ENCODE measurements around the gene DKK3.

DKK3 gene

GRCh38 chr11:11964774-11965150, 43.7 kb downstream of the DKK3 start:
- no peak for ATAC-seq
- TF ChIP-seq PPARA (CRISPR knock-in tag; IDR thresholded peaks at IDR 0.05; ENCODE audit: borderline replicate concordance): no peak

DNA sequence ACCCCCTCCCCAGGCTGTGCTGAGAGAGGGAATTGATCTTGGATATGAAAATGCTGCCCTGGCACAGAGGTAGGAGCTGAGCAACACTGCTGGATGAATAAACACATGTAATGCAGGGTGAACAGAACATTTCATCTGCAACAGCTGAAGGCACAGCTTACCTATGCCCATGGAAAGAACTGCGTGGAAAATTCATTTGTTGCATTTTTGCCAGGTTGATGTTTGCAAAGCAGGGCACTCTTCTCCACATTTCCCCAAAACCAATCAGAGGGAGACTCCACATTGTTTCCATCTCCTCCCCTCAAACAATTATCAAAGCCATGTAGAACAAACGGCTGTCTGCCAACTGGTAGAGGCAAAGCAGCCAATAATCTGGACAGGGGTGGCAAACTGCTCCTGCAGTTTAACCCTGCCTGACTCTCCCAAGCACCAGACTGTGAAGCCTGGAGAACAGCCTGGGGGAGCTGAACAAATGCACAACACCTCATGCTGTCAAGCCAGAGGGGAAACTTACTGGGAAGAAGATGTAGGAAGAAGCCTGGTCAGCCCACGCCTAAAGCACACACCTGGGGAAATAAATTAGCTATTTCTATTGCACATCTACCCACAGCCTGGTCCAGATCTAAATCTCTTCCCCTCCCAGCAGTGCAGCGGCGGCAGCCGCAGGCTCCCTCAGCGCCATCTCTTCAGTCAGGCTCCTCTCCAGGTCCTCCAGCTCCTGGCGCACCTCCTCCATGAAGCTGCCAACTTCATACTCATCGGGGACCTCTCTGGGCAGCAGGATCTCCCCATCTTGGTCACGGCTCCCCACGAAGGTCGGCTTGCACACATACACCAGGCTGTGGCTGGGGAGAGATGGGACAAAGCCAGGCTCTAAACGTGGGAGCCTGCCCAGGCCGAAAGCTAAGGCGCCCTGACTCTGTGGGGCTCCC, 44.3 kb downstream of the DKK3 start:
- TF ChIP-seq OSR1 (CRISPR knock-in tag; IDR thresholded peaks at IDR 0.05) (no peak), BACH2 (CRISPR knock-in tag; IDR thresholded peaks at IDR 0.05; ENCODE audit: borderline replicate concordance) (no peak)
- TF ChIP-seq, protein P1, sequence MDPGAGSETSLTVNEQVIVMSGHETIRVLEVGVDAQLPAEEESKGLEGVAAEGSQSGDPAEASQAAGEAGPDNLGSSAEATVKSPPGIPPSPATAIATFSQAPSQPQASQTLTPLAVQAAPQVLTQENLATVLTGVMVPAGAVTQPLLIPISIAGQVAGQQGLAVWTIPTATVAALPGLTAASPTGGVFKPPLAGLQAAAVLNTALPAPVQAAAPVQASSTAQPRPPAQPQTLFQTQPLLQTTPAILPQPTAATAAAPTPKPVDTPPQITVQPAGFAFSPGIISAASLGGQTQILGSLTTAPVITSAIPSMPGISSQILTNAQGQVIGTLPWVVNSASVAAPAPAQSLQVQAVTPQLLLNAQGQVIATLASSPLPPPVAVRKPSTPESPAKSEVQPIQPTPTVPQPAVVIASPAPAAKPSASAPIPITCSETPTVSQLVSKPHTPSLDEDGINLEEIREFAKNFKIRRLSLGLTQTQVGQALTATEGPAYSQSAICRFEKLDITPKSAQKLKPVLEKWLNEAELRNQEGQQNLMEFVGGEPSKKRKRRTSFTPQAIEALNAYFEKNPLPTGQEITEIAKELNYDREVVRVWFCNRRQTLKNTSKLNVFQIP (CRISPR knock-in tag; IDR thresholded peaks at IDR 0.05; ENCODE audit: borderline replicate concordance, low read depth): no peak
- ATAC-seq: no peak

DNA sequence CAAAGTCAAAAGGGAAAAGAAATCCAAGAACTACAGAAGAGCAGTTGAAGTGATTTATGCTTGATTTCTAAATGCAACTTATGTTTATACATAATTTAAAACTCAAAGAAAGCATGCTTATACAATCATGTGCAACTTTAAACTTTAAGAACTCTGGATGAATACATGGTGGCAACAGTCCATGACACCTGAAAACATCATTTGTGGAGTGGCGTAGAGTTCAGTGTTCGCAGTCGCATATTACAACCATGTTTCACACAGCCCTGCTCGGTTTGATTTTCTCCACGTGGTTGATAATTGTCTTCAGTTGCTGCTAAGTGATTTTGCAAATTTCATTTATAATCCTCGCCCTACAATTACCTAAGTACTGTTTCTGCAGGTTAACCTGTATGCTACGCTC, 45.4 kb downstream of the DKK3 start:
- no peak for TF ChIP-seq ZFP3 (CRISPR knock-in tag; IDR thresholded peaks at IDR 0.05)
- no peak for TF ChIP-seq CREB5 (CRISPR knock-in tag; IDR thresholded peaks at IDR 0.05; ENCODE audit: low read depth)
- no peak for TF ChIP-seq GLIS3 (CRISPR knock-in tag; IDR thresholded peaks at IDR 0.05)
- no peak for TF ChIP-seq ZC3H10 (CRISPR knock-in tag; IDR thresholded peaks at IDR 0.05)
- TF ChIP-seq BACH2 (CRISPR knock-in tag; IDR thresholded peaks at IDR 0.05; ENCODE audit: borderline replicate concordance): no peak
- TF ChIP-seq RARB (CRISPR knock-in tag; IDR thresholded peaks at IDR 0.05): no peak
- TF ChIP-seq ISL1 (CRISPR knock-in tag; IDR thresholded peaks at IDR 0.05): no peak
- no peak for TF ChIP-seq ZNF565 (CRISPR knock-in tag; conservative IDR thresholded peaks at IDR 0.05; ENCODE audit: low read depth)
- TF ChIP-seq PPARA (CRISPR knock-in tag; IDR thresholded peaks at IDR 0.05; ENCODE audit: borderline replicate concordance): no peak
- TF ChIP-seq ARNTL (CRISPR knock-in tag; IDR thresholded peaks at IDR 0.05; ENCODE audit: borderline replicate concordance, low read depth): no peak
- no peak for TF ChIP-seq TSHZ2 (CRISPR knock-in tag; IDR thresholded peaks at IDR 0.05)
- no peak for TF ChIP-seq CSDC2 (CRISPR knock-in tag; IDR thresholded peaks at IDR 0.05)
- TF ChIP-seq ZNF70 (CRISPR knock-in tag; IDR thresholded peaks at IDR 0.05): no peak
- no peak for TF ChIP-seq TCF4 (CRISPR knock-in tag; IDR thresholded peaks at IDR 0.05; ENCODE audit: borderline replicate concordance)
- no peak for TF ChIP-seq PATZ1 (CRISPR knock-in tag; IDR thresholded peaks at IDR 0.05; ENCODE audit: borderline replicate concordance)
- ATAC-seq: no peak

- TF ChIP-seq CSDC2 (CRISPR knock-in tag; IDR thresholded peaks at IDR 0.05) (no peak), TCF4 (CRISPR knock-in tag; IDR thresholded peaks at IDR 0.05; ENCODE audit: borderline replicate concordance) (no peak), OSR1 (CRISPR knock-in tag; IDR thresholded peaks at IDR 0.05) (no peak), TSHZ2 (CRISPR knock-in tag; IDR thresholded peaks at IDR 0.05) (no peak), SNAI2 (CRISPR knock-in tag; IDR thresholded peaks at IDR 0.05) (no peak), ZFP30 (CRISPR knock-in tag; IDR thresholded peaks at IDR 0.05) (no peak), CSRNP3 (CRISPR knock-in tag; IDR thresholded peaks at IDR 0.05) (no peak), GLIS3 (CRISPR knock-in tag; IDR thresholded peaks at IDR 0.05) (no peak)
- TF ChIP-seq, protein P1 (CRISPR knock-in tag; IDR thresholded peaks at IDR 0.05; ENCODE audit: borderline replicate concordance, low read depth): no peak
- ATAC-seq: peak; percentile 7; the same call in 1 of the 3 replicates
These were observed 46.9 kb downstream of the DKK3 start for GRCh38 chr11:11961399-11962028.

Measured in SK-N-SH treated with all-trans-retinoic acid at 6 μM for 48 hours (cell line).